Nephron (organoid): Measurements from ENCODE around the gene EIF2AK3.

Experiments used
- H3K27ac Mint-ChIP-seq, 3 experiments: 2 replicates each; pipeline ENCODE4 v1.8.0; 2020; ENCODE audit warnings: mixed read lengths in 3 of 3, mild to moderate bottlenecking in 2 of 3, moderate library complexity in 1 of 3
- H3K27me3 Mint-ChIP-seq: 2 replicates; pipeline ENCODE4 v1.8.0; 2021; ENCODE audit warnings: low read depth, mild to moderate bottlenecking, moderate library complexity, mixed read lengths
- H3K36me3 Mint-ChIP-seq: 2 replicates; pipeline ENCODE4 v1.8.0; 2020; ENCODE audit warnings: low read depth, mixed read lengths
- H3K4me1 Mint-ChIP-seq: 2 replicates; pipeline ENCODE4 v1.8.0; 2020; ENCODE audit warnings: mixed read lengths
- H3K4me3 Mint-ChIP-seq, 3 experiments: 2 replicates each; pipeline ENCODE4 v1.8.0; 2020; ENCODE audit warnings: mild to moderate bottlenecking in 3 of 3, mixed read lengths in 3 of 3, moderate library complexity in 2 of 3
- H3K9me3 Mint-ChIP-seq: 2 replicates; pipeline ENCODE4 v1.8.0; 2020; ENCODE audit warnings: mixed read lengths
- CTCF ChIP-seq, 3 experiments: fragments of 200-600 bp; sonication (generic); IDR thresholded peaks; one replicate each; pipeline ENCODE4 v1.5.0; 2021; ENCODE audit warnings: antibody characterized with exemption in 3 of 3; ENCODE audit not compliant: unreplicated experiment in 3 of 3

The EIF2AK3 gene

GRCh38 chr2:88521445-88522073, 105.7 kb downstream of the EIF2AK3 start:
- no peak overlapping the region for H3K4me3 Mint-ChIP-seq
- no peaks in the 10 kb centered on the region for H3K9me3 Mint-ChIP-seq
- no peak for TF ChIP-seq CTCF (IDR thresholded peaks at IDR 0.05; ENCODE audit: unreplicated experiment in 3 of 3)

GRCh38 chr2:88517759-88518201, 109.5 kb downstream of the EIF2AK3 start:
- TF ChIP-seq CTCF (IDR thresholded peaks at IDR 0.05; ENCODE audit: unreplicated experiment in 3 of 3) = no peak
- Mint-ChIP-seq H3K9me3 (no peaks in the 10 kb centered on the region), H3K27me3 (peaks cover 3% of the 10 kb centered on the region), H3K4me3 (no peak overlapping the region), H3K36me3 (no peaks in the 10 kb centered on the region), H3K4me1 (no peaks in the 10 kb centered on the region), H3K27ac (no peak overlapping the region)

More at GRCh38 chr2:88521445-88522073, 105.7 kb downstream of the EIF2AK3 start:
- Mint-ChIP-seq H3K4me1 (no peaks in the 10 kb centered on the region), H3K27ac (no peak overlapping the region), H3K27me3 (peaks cover 3% of the 10 kb centered on the region), H3K36me3 (no peaks in the 10 kb centered on the region)
